ENCODE data around the gene RALB. TPM values are rescaled to one million over a fixed set of nuclear protein-coding genes. Genes with fewer than 3 reads are reported as not detected.
A peak's percentile ranks its signal among the peaks of the same experiment; 100 is the strongest.

RALB gene
- 61.1 and 61.5 TPM in 2 replicates for polyA plus RNA-seq (2013)

- Histone ChIP-seq H3K4ac (ENCODE audit: low read depth, low read length) (peak within 1 kb of the TSS; percentile 51), H4K12ac (ENCODE audit: low read depth, low read length) (peak within 1 kb of the TSS; percentile 43), H2BK12ac (ENCODE audit: low read length) (peak within 1 kb of the TSS; percentile 46), H2AK5ac (ENCODE audit: low read length) (no peak within 1 kb of the TSS), H3K27ac (ENCODE audit: low read depth, low read length) (peak within 1 kb of the TSS; percentile 82), H2BK5ac (ENCODE audit: low read depth, low read length, poor library complexity) (peak within 1 kb of the TSS; percentile 89), H3K9ac (ENCODE audit: low read length) (peak within 1 kb of the TSS; percentile 82), H3K18ac (ENCODE audit: low read length) (peak within 1 kb of the TSS; percentile 71), H2BK120ac (ENCODE audit: insufficient read depth, low read length, poor library complexity) (peak within 1 kb of the TSS; percentile 55), H3K36me3 (ENCODE audit: control insufficient read depth in 1 of 2, insufficient read depth in 2 of 2, low read length in 2 of 2) (no peaks in the 10 kb centered on the region), H4K8ac (ENCODE audit: low read depth, low read length) (peak within 1 kb of the TSS; percentile 84), H3K23ac (ENCODE audit: low read length) (peak within 1 kb of the TSS; percentile 52), H3K79me2 (ENCODE audit: control insufficient read depth, insufficient read depth, low read length, poor library complexity) (peaks cover 5% of the 10 kb centered on the region), H3K4me1 (ENCODE audit: control insufficient read depth in 1 of 2, insufficient read depth in 2 of 2, low read length in 2 of 2) (peaks cover 11% of the 10 kb centered on the region in 2 experiments), H3K4me2 (ENCODE audit: low read length) (peak within 1 kb of the TSS; percentile 96), H3K79me1 (ENCODE audit: low read length) (peaks cover 10% of the 10 kb centered on the region), H4K91ac (ENCODE audit: low read depth, low read length) (peak within 1 kb of the TSS; percentile 90), H3K27me3 (ENCODE audit: insufficient read depth, low read length) (peaks cover 4% of the 10 kb centered on the region), H3K14ac (ENCODE audit: low read length) (peak within 1 kb of the TSS; percentile 93), H3K9me3 (ENCODE audit: insufficient read depth, low read depth, low read length) (peaks cover 1% of the 10 kb centered on the region), H3K4me3 (ENCODE audit: low read depth, low read length) (peak within 1 kb of the TSS; percentile 90), H2AFZ (ENCODE audit: insufficient read depth, low read length, poor library complexity) (peak within 1 kb of the TSS; percentile 84)
- DNase-seq = peak; percentile 99 to 100
- no CpG with 5 or more reads among the region's 71 CpGs for WGBS (ENCODE audit: extremely low coverage, insufficient coverage, insufficient read length)
Observed at GRCh38 chr2:120252225-120253020, at the start of gene RALB. Gene RALB, plus strand, starts transcription at chr2:120252852. Its CDS starts 25,813 bp downstream, at chr2:120278665.

- H3K4me3 ChIP-seq (ENCODE audit: low read depth, low read length) = no peak overlapping the region
- H3K23ac ChIP-seq (ENCODE audit: low read length) = no peak overlapping the region
- no peak overlapping the region for H4K8ac ChIP-seq (ENCODE audit: low read depth, low read length)
- H3K9ac ChIP-seq (ENCODE audit: low read length) = no peak overlapping the region
- H3K27me3 ChIP-seq (ENCODE audit: insufficient read depth, low read length) = no peaks in the 10 kb centered on the region
- no peak overlapping the region for H3K4ac ChIP-seq (ENCODE audit: low read depth, low read length)
- H2BK12ac ChIP-seq (ENCODE audit: low read length) = no peak overlapping the region
- H3K4me1 ChIP-seq (ENCODE audit: control insufficient read depth in 1 of 2, insufficient read depth in 2 of 2, low read length in 2 of 2) = no peaks in the 10 kb centered on the region
- H2AK5ac ChIP-seq (ENCODE audit: low read length) = no peak overlapping the region
- no CpG with 5 or more reads among the region's 10 CpGs for WGBS (ENCODE audit: extremely low coverage, insufficient coverage, insufficient read length)
- no peaks in the 10 kb centered on the region for H3K79me2 ChIP-seq (ENCODE audit: control insufficient read depth, insufficient read depth, low read length, poor library complexity)
- H3K4me2 ChIP-seq (ENCODE audit: low read length) = no peak overlapping the region
- H3K27ac ChIP-seq (ENCODE audit: low read depth, low read length) = no peak overlapping the region
- no peak overlapping the region for H2BK120ac ChIP-seq (ENCODE audit: insufficient read depth, low read length, poor library complexity)
- H2BK5ac ChIP-seq (ENCODE audit: low read depth, low read length, poor library complexity) = no peak overlapping the region
- H3K36me3 ChIP-seq (ENCODE audit: control insufficient read depth in 1 of 2, insufficient read depth in 2 of 2, low read length in 2 of 2) = no peaks in the 10 kb centered on the region
- H3K79me1 ChIP-seq (ENCODE audit: low read length) = no peaks in the 10 kb centered on the region
- no peak overlapping the region for H4K91ac ChIP-seq (ENCODE audit: low read depth, low read length)
- no peak overlapping the region for H4K12ac ChIP-seq (ENCODE audit: low read depth, low read length)
- no peaks in the 10 kb centered on the region for H3K9me3 ChIP-seq (ENCODE audit: insufficient read depth, low read depth, low read length)
- no peak overlapping the region for H3K14ac ChIP-seq (ENCODE audit: low read length)
- H3K18ac ChIP-seq (ENCODE audit: low read length) = no peak overlapping the region
- no peak overlapping the region for H2AFZ ChIP-seq (ENCODE audit: insufficient read depth, low read length, poor library complexity)
- DNase-seq = peak in 1 of 2 donors; percentile 25
Observed at GRCh38 chr2:120203251-120204021, 49.2 kb upstream of the RALB start.

- no peaks in the 10 kb centered on the region for H3K79me2 ChIP-seq (ENCODE audit: control insufficient read depth, insufficient read depth, low read length, poor library complexity)
- H3K4me1 ChIP-seq (ENCODE audit: control insufficient read depth in 1 of 2, insufficient read depth in 2 of 2, low read length in 2 of 2) = no peaks in the 10 kb centered on the region
- peak; percentile 18 to 63 for DNase-seq
- no peak overlapping the region for H3K18ac ChIP-seq (ENCODE audit: low read length)
- H2AFZ ChIP-seq (ENCODE audit: insufficient read depth, low read length, poor library complexity) = no peak overlapping the region
- no peak overlapping the region for H3K9ac ChIP-seq (ENCODE audit: low read length)
- no peak overlapping the region for H3K4me2 ChIP-seq (ENCODE audit: low read length)
- H3K23ac ChIP-seq (ENCODE audit: low read length) = no peak overlapping the region
- H2AK5ac ChIP-seq (ENCODE audit: low read length) = no peak overlapping the region
- no peaks in the 10 kb centered on the region for H3K36me3 ChIP-seq (ENCODE audit: control insufficient read depth in 1 of 2, insufficient read depth in 2 of 2, low read length in 2 of 2)
- H3K4me3 ChIP-seq (ENCODE audit: low read depth, low read length) = no peak overlapping the region
- no peaks in the 10 kb centered on the region for H3K79me1 ChIP-seq (ENCODE audit: low read length)
- no peak overlapping the region for H2BK5ac ChIP-seq (ENCODE audit: low read depth, low read length, poor library complexity)
- no peak overlapping the region for H4K12ac ChIP-seq (ENCODE audit: low read depth, low read length)
- no peaks in the 10 kb centered on the region for H3K9me3 ChIP-seq (ENCODE audit: insufficient read depth, low read depth, low read length)
- no peak overlapping the region for H3K14ac ChIP-seq (ENCODE audit: low read length)
- no peaks in the 10 kb centered on the region for H3K27me3 ChIP-seq (ENCODE audit: insufficient read depth, low read length)
- no peak overlapping the region for H3K27ac ChIP-seq (ENCODE audit: low read depth, low read length)
- no peak overlapping the region for H4K8ac ChIP-seq (ENCODE audit: low read depth, low read length)
- H3K4ac ChIP-seq (ENCODE audit: low read depth, low read length) = no peak overlapping the region
- H4K91ac ChIP-seq (ENCODE audit: low read depth, low read length) = no peak overlapping the region
- no peak overlapping the region for H2BK120ac ChIP-seq (ENCODE audit: insufficient read depth, low read length, poor library complexity)
- WGBS (ENCODE audit: extremely low coverage, insufficient coverage, insufficient read length) = no CpG with 5 or more reads among the region's 5 CpGs
- no peak overlapping the region for H2BK12ac ChIP-seq (ENCODE audit: low read length)
Observed at GRCh38 chr2:120204022-120204405, 48.6 kb upstream of the RALB start.

- Histone ChIP-seq H3K4me1 (ENCODE audit: control insufficient read depth in 1 of 2, insufficient read depth in 2 of 2, low read length in 2 of 2) (no peaks in the 10 kb centered on the region), H3K27ac (ENCODE audit: low read depth, low read length) (no peak overlapping the region), H3K4ac (ENCODE audit: low read depth, low read length) (no peak overlapping the region), H3K27me3 (ENCODE audit: insufficient read depth, low read length) (no peaks in the 10 kb centered on the region), H3K18ac (ENCODE audit: low read length) (no peak overlapping the region), H2AFZ (ENCODE audit: insufficient read depth, low read length, poor library complexity) (no peak overlapping the region), H3K79me2 (ENCODE audit: control insufficient read depth, insufficient read depth, low read length, poor library complexity) (no peaks in the 10 kb centered on the region), H4K12ac (ENCODE audit: low read depth, low read length) (no peak overlapping the region), H3K23ac (ENCODE audit: low read length) (no peak overlapping the region), H3K79me1 (ENCODE audit: low read length) (no peaks in the 10 kb centered on the region), H2BK12ac (ENCODE audit: low read length) (no peak overlapping the region), H3K4me3 (ENCODE audit: low read depth, low read length) (no peak overlapping the region), H3K9me3 (ENCODE audit: insufficient read depth, low read depth, low read length) (peaks cover under 1% of the 10 kb centered on the region), H3K14ac (ENCODE audit: low read length) (no peak overlapping the region), H3K9ac (ENCODE audit: low read length) (no peak overlapping the region), H2AK5ac (ENCODE audit: low read length) (no peak overlapping the region), H3K36me3 (ENCODE audit: control insufficient read depth in 1 of 2, insufficient read depth in 2 of 2, low read length in 2 of 2) (no peaks in the 10 kb centered on the region), H3K4me2 (ENCODE audit: low read length) (no peak overlapping the region), H2BK5ac (ENCODE audit: low read depth, low read length, poor library complexity) (no peak overlapping the region), H2BK120ac (ENCODE audit: insufficient read depth, low read length, poor library complexity) (no peak overlapping the region), H4K8ac (ENCODE audit: low read depth, low read length) (no peak overlapping the region), H4K91ac (ENCODE audit: low read depth, low read length) (no peak overlapping the region)
- no CpG with 5 or more reads among the region's 3 CpGs for WGBS (ENCODE audit: extremely low coverage, insufficient coverage, insufficient read length)
- DNase-seq = no peak
Observed at GRCh38 chr2:120204417-120204816, 48.2 kb upstream of the RALB start.

All from trophoblast cell (in vitro differentiated cells and primary cell).